ENCODE data around the gene TOP2B. TPM values are rescaled to one million over a fixed set of nuclear protein-coding genes. Genes with fewer than 3 reads are reported as not detected.

TOP2B gene
- polyA plus RNA-seq, 1 donor (not counting 4 experiments of a cell fraction or from before 2014, with no cell fraction given), result 71.8 TPM

DNA sequence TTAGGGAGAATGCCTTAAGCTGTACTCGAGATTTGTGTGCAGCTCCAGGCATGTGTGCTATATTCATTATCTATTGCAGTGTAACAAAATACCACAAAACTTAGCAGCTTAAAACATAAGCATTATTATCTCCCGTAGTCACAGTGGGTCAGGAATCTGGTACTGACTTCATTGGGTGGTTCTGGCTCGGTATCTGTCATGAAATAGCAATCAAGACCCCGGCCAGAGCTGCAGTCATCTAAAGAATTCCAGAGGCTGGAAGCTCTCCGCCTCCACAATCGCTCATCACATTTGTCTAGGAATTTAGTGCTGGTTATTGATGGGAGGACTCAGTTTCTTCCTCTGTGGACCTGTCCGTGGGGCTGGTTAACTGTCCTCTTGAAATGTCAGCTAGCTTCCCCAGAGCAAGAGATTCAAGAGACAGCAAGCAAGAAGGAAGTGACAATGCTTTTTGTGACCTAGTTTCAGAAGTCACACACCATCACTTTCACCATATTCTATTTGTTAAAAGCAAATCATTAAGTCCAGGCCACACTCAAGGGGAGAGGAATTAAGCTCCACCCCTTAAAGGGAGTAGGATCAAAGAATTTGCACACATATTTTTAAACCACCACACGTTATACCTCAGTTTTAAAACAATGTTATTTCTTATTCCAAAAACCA, 76.1 kb downstream of the TOP2B start:
- no peak overlapping the region for H2AFZ ChIP-seq (ENCODE audit: control insufficient read depth, low read length)
- H3K9me1 ChIP-seq (ENCODE audit: control insufficient read depth, extremely low read depth, insufficient read depth, low read length), result no peaks in the 10 kb centered on the region
- no peak overlapping the region for H3K4me3 ChIP-seq (ENCODE audit: control insufficient read depth in 2 of 3, extremely low read depth in 1 of 3, insufficient read depth in 2 of 3, low read depth in 1 of 3, low read length in 3 of 3)
- H3K4me1 ChIP-seq (ENCODE audit: control insufficient read depth, extremely low read depth, insufficient read depth, low read length), result peaks cover 4% of the 10 kb centered on the region
- H3K27ac ChIP-seq (ENCODE audit: control insufficient read depth, insufficient read depth, low read length), result no peak overlapping the region
- DNase-seq (ENCODE audit: low read depth, low spot score) (no peak), FAIRE-seq (no peak)
- TF ChIP-seq, protein P1, sequence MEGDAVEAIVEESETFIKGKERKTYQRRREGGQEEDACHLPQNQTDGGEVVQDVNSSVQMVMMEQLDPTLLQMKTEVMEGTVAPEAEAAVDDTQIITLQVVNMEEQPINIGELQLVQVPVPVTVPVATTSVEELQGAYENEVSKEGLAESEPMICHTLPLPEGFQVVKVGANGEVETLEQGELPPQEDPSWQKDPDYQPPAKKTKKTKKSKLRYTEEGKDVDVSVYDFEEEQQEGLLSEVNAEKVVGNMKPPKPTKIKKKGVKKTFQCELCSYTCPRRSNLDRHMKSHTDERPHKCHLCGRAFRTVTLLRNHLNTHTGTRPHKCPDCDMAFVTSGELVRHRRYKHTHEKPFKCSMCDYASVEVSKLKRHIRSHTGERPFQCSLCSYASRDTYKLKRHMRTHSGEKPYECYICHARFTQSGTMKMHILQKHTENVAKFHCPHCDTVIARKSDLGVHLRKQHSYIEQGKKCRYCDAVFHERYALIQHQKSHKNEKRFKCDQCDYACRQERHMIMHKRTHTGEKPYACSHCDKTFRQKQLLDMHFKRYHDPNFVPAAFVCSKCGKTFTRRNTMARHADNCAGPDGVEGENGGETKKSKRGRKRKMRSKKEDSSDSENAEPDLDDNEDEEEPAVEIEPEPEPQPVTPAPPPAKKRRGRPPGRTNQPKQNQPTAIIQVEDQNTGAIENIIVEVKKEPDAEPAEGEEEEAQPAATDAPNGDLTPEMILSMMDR (optimal IDR thresholded peaks at IDR 0.05 in 1 of 3, IDR thresholded peaks at IDR 0.05 in 1 of 3, conservative IDR thresholded peaks at IDR 0.05 in 1 of 3; ENCODE audit: extremely low read depth in 1 of 3, insufficient read depth in 2 of 3, low read length in 3 of 3), result no peak
- no peak for TF ChIP-seq EZH2 (IDR thresholded peaks at IDR 0.05; ENCODE audit: low read length)
- no peak overlapping the region for H3K9ac ChIP-seq (ENCODE audit: control insufficient read depth, extremely low read depth, insufficient read depth, low read length)
- dilution Hi-C loops (cut with MboI; ENCODE audit: extremely low pct_ligation_motif_present, low sequenced_read_pairs), result no loop called here
- no peaks in the 10 kb centered on the region for H4K20me1 ChIP-seq (ENCODE audit: control insufficient read depth, extremely low read depth, insufficient read depth, low read length)
- H3K36me3 ChIP-seq (ENCODE audit: control insufficient read depth in 2 of 2, extremely low read depth in 1 of 2, insufficient read depth in 2 of 2, low read length in 2 of 2), result no peaks in the 10 kb centered on the region
- H3K79me2 ChIP-seq (ENCODE audit: control insufficient read depth, insufficient read depth, low read length), result no peaks in the 10 kb centered on the region
- H3K4me2 ChIP-seq (ENCODE audit: control insufficient read depth, extremely low read depth, insufficient read depth, low read depth, low read length), result no peak overlapping the region
- no peaks in the 10 kb centered on the region for H3K9me3 ChIP-seq (ENCODE audit: control insufficient read depth, low read depth, low read length)
- no peaks in the 10 kb centered on the region for H3K27me3 ChIP-seq (ENCODE audit: control insufficient read depth, extremely low read depth, insufficient read depth, low read length)

DNA sequence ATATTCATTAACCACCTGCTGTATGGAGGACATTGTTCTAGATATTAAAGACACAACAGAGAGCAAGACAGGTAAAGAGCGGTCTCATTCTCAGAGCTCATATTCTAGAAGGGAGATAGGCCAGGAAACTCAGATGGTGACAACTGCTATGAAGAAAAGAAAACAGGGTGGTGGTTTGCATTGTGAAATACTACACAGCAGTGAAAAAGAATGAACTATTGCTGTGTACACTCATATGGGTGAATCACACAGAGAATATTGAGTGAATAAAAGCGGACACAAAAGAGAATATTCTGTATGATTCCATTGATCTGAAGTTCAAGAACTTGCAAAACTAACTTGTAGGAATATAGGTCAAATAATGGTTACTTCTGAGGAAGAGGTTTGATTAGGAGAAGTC, 76.7 kb downstream of the TOP2B start:
- DNase-seq (ENCODE audit: low read depth, low spot score) (no peak), FAIRE-seq (no peak)
- TF ChIP-seq, protein P1 (optimal IDR thresholded peaks at IDR 0.05 in 1 of 3, IDR thresholded peaks at IDR 0.05 in 1 of 3, conservative IDR thresholded peaks at IDR 0.05 in 1 of 3; ENCODE audit: extremely low read depth in 1 of 3, insufficient read depth in 2 of 3, low read length in 3 of 3), result no peak
- no peak for TF ChIP-seq EZH2 (IDR thresholded peaks at IDR 0.05; ENCODE audit: low read length)
- dilution Hi-C loops (cut with MboI; ENCODE audit: extremely low pct_ligation_motif_present, low sequenced_read_pairs), result no loop called here
- Histone ChIP-seq H3K9me1 (ENCODE audit: control insufficient read depth, extremely low read depth, insufficient read depth, low read length) (no peaks in the 10 kb centered on the region), H3K9ac (ENCODE audit: control insufficient read depth, extremely low read depth, insufficient read depth, low read length) (no peak overlapping the region), H3K27ac (ENCODE audit: control insufficient read depth, insufficient read depth, low read length) (no peak overlapping the region), H3K36me3 (ENCODE audit: control insufficient read depth in 2 of 2, extremely low read depth in 1 of 2, insufficient read depth in 2 of 2, low read length in 2 of 2) (no peaks in the 10 kb centered on the region), H3K4me1 (ENCODE audit: control insufficient read depth, extremely low read depth, insufficient read depth, low read length) (peaks cover 4% of the 10 kb centered on the region), H4K20me1 (ENCODE audit: control insufficient read depth, extremely low read depth, insufficient read depth, low read length) (no peaks in the 10 kb centered on the region), H3K4me2 (ENCODE audit: control insufficient read depth, extremely low read depth, insufficient read depth, low read depth, low read length) (no peak overlapping the region), H3K4me3 (ENCODE audit: control insufficient read depth in 2 of 3, extremely low read depth in 1 of 3, insufficient read depth in 2 of 3, low read depth in 1 of 3, low read length in 3 of 3) (no peak overlapping the region), H3K27me3 (ENCODE audit: control insufficient read depth, extremely low read depth, insufficient read depth, low read length) (no peaks in the 10 kb centered on the region), H3K79me2 (ENCODE audit: control insufficient read depth, insufficient read depth, low read length) (no peaks in the 10 kb centered on the region), H3K9me3 (ENCODE audit: control insufficient read depth, low read depth, low read length) (no peaks in the 10 kb centered on the region), H2AFZ (ENCODE audit: control insufficient read depth, low read length) (no peak overlapping the region)
